ENCODE results near the gene SLC25A27.

The SLC25A27 gene

GRCh38 chr6:46715141-46715540 lies 62.4 kb downstream of the SLC25A27 start:
- no peak for DNase-seq (ENCODE audit: low spot score)

- no peak for DNase-seq (ENCODE audit: low spot score)
Measured at GRCh38 chr6:46719099-46719498, 66.3 kb downstream of the SLC25A27 start.

GRCh38 chr6:46720401-46720800 lies 67.6 kb downstream of the SLC25A27 start:
- DNase-seq (ENCODE audit: low spot score), result no peak
